HG02884 (cell line): Measurements from ENCODE around the gene DGKQ.
"Not testable (repeated sequence)": the region's sequence is repeated elsewhere in the genome, so short reads cannot be mapped to it uniquely, and the experiment has no call there.

Experiments used
- ATAC-seq: cut with Tn5 transposase; IDR thresholded peaks from one replicate; pipeline ENCODE4 v1.9.1; 2021; ENCODE audit warnings: mild to moderate bottlenecking, moderate library complexity; ENCODE audit not compliant: unreplicated experiment

Gene DGKQ

GRCh38 chr4:929096-929765 is 44.1 kb downstream of the DGKQ start:
- ATAC-seq = no peak

DNA sequence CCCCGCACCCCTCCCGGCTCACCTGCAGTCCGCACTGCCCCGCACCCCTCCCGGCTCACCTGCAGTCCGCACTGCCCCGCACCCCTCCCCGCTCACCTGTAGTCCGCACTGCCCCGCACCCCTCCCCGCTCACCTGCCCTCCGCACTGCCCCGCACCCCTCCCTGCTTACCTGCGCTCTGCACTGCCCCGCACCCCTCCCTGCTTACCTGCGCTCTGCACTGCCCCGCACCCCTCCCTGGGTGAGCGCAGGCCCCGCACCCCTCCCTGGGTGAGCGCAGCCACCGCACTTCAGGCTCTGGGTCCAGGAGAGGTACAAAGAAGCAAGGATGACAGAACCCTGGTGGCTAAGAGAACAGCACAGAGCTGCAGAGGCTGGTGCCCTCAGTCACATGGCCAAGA is 45.8 kb downstream of the DGKQ start:
- ATAC-seq = not testable (repeated sequence)

DNA sequence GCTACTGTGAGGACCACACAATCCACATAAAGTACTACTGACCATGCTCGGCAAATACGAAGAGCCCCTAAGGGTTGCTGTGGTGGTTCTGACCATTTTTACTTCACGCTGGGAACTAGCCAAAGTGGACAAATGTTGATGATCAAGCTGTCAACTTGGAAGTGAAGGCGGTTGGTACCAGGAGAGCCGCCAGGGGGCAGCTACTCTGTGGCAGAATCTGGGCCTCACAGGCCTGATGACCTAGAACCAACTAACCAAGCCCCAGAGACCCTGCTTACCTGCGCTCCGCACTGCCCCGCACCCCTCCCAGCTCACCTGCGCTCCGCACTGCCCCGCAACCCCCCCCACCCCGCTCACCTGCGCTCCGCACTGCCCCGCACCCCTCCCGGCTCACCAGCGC is 46.8 kb downstream of the DGKQ start:
- no peak for ATAC-seq

DNA sequence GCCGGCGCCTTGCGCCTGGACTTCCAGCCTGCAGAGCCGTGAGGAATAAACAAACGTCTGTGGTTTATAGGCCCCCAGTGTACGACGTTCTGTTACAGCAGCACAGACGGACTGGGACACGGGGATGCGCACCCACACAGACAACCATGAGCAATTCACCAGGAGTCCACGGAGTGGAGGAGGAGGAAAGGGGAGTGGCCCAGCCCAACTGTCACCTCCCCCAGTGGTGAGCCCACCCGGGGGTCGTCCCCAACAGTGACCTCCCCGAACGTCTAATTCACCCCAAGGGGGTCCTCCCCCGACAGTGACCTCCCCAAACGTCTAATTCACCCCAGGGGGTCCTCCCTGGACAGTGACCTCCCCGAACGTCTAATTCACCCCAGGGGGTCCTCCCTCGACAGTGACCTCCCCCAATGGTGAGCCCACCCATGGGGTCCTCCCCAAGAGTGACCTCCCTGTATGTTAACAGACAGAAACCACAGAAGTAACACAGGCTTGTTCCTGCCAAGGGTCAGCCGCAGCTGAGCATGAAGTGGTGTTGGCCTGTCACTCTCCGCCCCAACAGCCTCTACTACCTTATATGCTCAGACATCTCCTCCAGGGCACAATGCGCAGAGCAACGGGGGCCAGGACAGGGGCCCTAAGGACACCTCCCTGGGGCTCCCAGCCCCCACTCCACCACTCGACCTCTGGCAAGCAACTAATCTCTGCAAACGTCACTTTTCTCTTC is 47.4 kb downstream of the DGKQ start:
- ATAC-seq = no peak

- ATAC-seq = no peak
These were observed 48.2 kb downstream of the DGKQ start for GRCh38 chr4:925171-925570.

- ATAC-seq = no peak
These were observed 49.0 kb downstream of the DGKQ start for GRCh38 chr4:924107-925096.

- ATAC-seq = no peak
These were observed 51.5 kb downstream of the DGKQ start for GRCh38 chr4:921830-922331.

GRCh38 chr4:919004-919680 is 54.2 kb downstream of the DGKQ start:
- not testable (repeated sequence) for ATAC-seq

GRCh38 chr4:918591-918990 is 54.8 kb downstream of the DGKQ start:
- ATAC-seq = not testable (repeated sequence)

DNA sequence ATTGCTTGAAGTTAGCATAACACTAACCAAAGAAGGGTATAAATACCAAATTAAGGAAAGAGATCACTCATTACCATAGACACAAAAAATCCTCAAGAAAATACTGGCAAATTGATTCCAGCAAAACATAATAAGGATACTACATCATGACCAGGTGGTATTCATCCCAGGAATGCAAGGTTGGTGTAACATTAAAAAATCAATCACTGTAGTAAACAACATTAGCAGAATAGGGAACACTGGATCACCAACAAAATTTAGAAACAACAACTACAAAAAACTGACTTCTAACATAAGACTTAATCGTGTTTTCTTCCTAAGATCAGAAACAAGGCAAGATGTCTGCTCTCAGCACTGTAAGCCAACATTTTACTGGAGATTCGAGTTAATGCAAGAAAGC is 55.4 kb downstream of the DGKQ start:
- no peak for ATAC-seq

GRCh38 chr4:917466-917865 is 55.9 kb downstream of the DGKQ start:
- no peak for ATAC-seq

- no peak for ATAC-seq
These were observed 57.8 kb downstream of the DGKQ start for GRCh38 chr4:915595-915994.

DNA sequence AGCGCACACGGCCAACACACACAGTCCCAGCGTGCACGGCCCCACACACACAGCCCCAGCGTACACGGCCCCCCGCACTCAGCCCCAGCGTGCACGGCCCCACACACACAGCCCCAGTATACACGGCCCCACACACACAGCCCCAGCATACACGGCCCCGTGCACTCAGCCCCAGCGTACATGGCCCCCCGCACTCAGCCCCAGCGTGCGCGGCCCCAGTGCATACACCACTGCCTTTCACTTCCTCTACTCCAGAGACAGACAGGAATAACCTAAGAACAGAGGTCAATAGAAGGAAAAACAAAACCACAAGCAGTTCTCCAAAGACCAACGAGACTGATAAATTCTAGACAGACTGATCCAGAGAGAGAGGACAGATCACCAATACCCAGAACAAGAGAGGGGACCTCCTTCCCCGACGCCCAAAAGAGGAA is 58.3 kb downstream of the DGKQ start:
- ATAC-seq = no peak

GRCh38 chr4:914531-914930 is 58.8 kb downstream of the DGKQ start:
- ATAC-seq = no peak

DNA sequence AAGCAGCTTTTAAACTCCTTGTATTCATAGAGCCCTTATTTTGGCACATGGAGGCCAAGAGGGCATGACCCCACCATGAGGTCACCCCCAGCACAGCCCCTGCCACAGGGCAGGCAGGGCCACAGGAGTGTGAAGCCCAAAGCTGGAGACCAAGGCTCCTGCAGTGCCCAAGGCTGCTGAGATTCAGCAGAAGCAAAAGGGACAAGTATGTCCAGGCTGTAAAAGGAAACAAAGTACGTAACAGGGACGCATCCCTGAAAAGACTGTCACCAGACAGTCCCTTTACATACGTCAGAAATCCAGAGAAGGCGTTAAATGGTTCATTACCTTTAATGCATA is 60.1 kb downstream of the DGKQ start:
- no peak for ATAC-seq

DNA sequence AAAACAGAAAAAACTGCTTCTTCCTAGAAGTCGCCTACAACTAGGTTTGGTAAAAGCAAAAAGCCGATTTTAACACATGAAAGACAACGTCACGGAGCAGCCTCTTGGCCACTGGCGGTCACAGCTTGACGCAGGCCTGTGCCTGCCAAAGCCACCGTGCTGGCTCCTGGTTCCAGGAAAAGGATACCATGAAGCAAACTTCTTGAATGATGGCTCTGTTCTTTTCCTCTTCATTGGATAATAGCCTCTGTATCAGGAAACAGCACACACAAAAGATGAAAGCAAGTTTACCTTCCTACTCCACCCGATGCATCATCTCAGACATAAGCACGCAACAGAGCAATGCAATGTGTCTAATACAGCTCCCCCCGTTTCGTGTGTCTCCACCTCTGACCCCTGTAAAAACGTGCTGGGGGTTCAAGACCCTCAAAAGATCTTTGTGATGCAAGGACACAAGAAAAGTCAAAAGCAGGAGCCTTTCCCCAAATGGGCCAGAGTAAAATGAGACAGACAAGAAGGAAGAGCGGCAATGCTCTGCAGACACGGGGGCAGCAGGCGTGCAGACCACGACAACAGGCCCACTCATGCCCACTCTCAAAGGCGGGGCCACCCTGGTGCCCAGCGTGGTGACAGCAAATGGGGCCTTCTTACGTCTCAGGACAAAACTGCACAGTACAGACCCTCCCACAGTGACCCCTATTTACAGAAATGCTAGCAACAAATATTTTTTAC is 60.7 kb downstream of the DGKQ start:
- ATAC-seq = no peak

DNA sequence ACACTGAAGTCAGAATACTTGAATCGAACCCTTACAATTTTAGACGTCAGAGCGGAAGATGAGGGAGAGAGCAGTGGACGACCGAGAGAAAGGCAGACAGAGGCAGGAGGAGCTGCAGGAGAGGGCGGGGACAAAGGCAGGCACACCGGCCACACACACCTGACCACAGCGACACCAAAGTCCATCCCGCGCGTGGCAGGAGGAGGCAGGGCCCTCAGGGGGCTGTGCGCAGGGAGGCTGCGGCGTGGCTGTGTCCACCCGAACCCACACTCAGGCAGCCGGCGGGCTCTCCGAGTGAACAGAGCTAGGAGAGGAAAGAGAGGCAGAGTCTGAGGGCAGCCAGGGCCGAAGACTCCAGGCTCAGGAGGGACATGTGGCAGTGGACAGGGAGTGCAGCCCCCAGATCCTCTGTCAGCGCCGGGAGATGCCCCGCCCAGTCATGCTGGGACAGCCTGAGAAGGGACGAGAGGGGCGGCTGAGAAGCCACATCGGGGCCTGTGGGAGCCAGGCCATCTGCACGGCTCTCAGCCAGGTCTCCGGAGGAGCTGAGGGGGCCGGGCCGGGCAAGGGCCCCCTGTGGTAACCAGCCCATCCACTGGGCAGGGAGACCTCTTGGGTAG is 61.4 kb downstream of the DGKQ start:
- no peak for ATAC-seq

- no peak for ATAC-seq
These were observed 62.1 kb downstream of the DGKQ start for GRCh38 chr4:911221-911751.

GRCh38 chr4:910366-911091 is 62.8 kb downstream of the DGKQ start:
- ATAC-seq = no peak
